ENCODE data around the gene CHAT.

GRCh38 chr10:49711481-49711880 is 97.6 kb downstream of the CHAT start:
- TF ChIP-seq CTCF (IDR thresholded peaks at IDR 0.05; ENCODE audit: poor library complexity, severe bottlenecking) (no peak), RAD21 (conservative IDR thresholded peaks at IDR 0.05) (no peak), POLR2AphosphoS5 (IDR thresholded peaks at IDR 0.05) (no peak), TAF1 (IDR thresholded peaks at IDR 0.05; ENCODE audit: low read depth) (no peak)

Measured in neural cell (in vitro differentiated cells).